Measurements from ENCODE around the gene RCE1.

The RCE1 gene

DNA sequence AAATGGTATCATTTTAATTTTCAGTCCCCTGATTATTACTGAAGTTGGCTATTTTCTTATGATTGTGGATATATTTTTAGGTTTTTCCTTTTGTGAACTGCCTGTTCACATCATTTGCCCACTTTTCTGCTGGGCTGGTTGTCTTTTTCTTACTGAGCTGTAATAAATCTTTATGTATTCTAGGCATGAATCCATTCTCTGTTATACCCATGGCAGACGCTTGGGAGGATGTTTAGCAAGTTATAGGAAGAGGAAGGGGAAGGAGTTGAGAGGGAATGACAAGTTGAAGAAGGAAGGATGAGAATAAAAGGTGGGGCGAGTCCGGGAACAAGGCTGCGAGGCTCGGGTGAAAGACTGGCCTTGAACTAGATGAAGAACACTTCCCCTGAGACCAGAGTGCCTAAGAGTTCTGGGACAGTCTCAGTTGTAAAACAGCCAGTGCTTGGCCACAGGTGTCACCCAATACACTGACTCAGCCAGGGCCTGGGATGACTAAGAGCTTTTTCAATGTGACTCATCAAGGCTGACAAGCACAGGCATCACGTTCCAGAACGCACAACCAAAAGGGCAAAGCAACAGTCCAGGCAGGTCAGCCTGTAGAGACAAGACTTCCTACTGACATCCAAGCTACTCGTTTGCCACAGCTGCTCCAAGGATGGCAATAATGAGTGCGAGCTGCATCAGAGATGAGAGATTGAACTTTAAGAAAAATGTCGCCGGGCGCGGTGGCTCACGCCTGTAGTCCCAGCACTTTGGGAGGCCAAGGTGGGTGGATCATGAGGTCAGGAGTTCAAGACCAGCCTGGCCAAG is 48.8 kb downstream of the RCE1 start:
- no peak for DNase-seq

DNA sequence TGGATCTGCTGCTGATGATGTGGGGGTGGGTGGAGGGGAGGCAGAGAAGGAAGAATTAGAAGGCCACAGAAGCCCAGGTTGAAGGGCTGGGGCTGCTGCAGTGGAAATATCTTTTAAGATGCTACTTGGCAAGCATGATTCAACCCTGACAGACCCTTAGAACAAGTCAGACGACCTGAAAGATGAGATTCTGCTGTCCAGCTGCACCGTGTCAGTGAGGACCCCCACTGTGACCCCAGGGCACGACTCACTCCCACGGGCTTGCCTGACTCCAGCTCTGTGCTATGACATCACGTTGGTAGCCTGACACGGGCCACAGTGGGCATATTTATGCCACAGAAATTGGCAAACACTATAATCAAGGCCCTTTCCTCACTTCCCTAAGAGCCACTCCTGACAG is 49.7 kb downstream of the RCE1 start:
- DNase-seq: no peak

DNA sequence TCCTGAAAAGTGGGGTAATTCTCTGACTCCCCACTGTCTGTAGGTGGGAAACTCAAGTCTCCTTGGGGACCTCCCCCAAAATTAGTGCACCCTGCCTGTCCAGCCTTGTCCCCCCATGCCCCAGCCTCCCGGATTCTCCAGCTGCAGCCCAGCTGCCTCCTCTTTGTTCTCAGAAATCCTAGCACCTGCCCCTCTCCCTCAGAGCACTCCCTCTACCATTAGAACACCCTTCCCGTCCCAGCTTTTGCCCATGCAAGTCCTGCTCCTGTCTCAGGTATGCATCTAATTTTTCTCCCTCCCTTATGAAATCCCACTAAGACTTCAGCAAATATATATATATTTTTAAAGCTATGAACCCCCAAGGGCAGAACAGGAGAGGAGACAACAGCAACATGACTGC is 50.9 kb downstream of the RCE1 start:
- DNase-seq: no peak

All from NCI-H1105 (cell line).